NCI-H1105 (cell line): ENCODE measurements around the gene TNFRSF6B.

Experiments used
- DNase-seq: peaks from one replicate; lab custom pipeline; 2025; lab: John Stamatoyannopoulos, UW

TNFRSF6B gene

GRCh38 chr20:63697868-63698545 lies 1.6 kb downstream of the TNFRSF6B start:
- DNase-seq: no peak

GRCh38 chr20:63698739-63699465 lies 2.5 kb downstream of the TNFRSF6B start:
- DNase-seq: no peak

GRCh38 chr20:63699466-63700198 lies 3.2 kb downstream of the TNFRSF6B start:
- DNase-seq: no peak

- no peak for DNase-seq
Observed at GRCh38 chr20:63700199-63701050, 4.0 kb downstream of the TNFRSF6B start.

- no peak for DNase-seq
Observed at GRCh38 chr20:63701051-63701328, 4.5 kb downstream of the TNFRSF6B start.

- DNase-seq: no peak
Observed at GRCh38 chr20:63701329-63702035, 5.0 kb downstream of the TNFRSF6B start.

- DNase-seq: no peak
Observed at GRCh38 chr20:63702036-63702665, 5.7 kb downstream of the TNFRSF6B start.

GRCh38 chr20:63702751-63703470 lies 6.5 kb downstream of the TNFRSF6B start:
- DNase-seq: no peak

GRCh38 chr20:63703471-63703975 lies 7.1 kb downstream of the TNFRSF6B start:
- no peak for DNase-seq

- DNase-seq: no peak
Observed at GRCh38 chr20:63703976-63704748, 7.7 kb downstream of the TNFRSF6B start.

GRCh38 chr20:63704749-63705117 lies 8.3 kb downstream of the TNFRSF6B start:
- no peak for DNase-seq

GRCh38 chr20:63705232-63706026 lies 9.0 kb downstream of the TNFRSF6B start:
- DNase-seq: no peak

- DNase-seq: no peak
Observed at GRCh38 chr20:63706027-63706695, 9.7 kb downstream of the TNFRSF6B start.

- no peak for DNase-seq
Observed at GRCh38 chr20:63706852-63707557, 10.6 kb downstream of the TNFRSF6B start.

- peak; percentile 85 for DNase-seq
Observed at GRCh38 chr20:63707558-63708300, 11.3 kb downstream of the TNFRSF6B start, which contains the start of the genes ARFRP1 and ZGPAT. ARFRP1 (minus strand) TSS chr20:63707976; CDS start chr20:63707091, 885 bp downstream. ZGPAT (plus strand) TSS chr20:63708039; CDS start chr20:63708581, 542 bp downstream.
